Endothelial cell of umbilical vein (primary cell): ENCODE measurements around the gene C9. TPM values are rescaled to one million over a fixed set of nuclear protein-coding genes. Genes with fewer than 3 reads are reported as not detected.

ENCODE experiments used
- BruUV-seq: library from RNA; stranded (reverse); fragments of 400-500 nt; replicated peaks from 2 replicates; lab custom pipeline; 2021; lab: Mats Ljungman, UMichigan
- CTCF ChIA-PET: fragments of 300-600, 350-600 bp; sonication (Branson Sonifier 250); formaldehyde crosslinking; loops from one replicate; lab custom pipeline; 2021; ENCODE audit warnings: antibody characterized with exemption, inconsistent platforms; lab: Charles Lee
- POLR2A ChIA-PET: fragments of 300-600, 350-600 bp; sonication (Branson Sonifier 250); formaldehyde crosslinking; loops from one replicate; lab custom pipeline; 2021; ENCODE audit warnings: antibody characterized with exemption, inconsistent platforms; lab: Charles Lee
- DNase-seq: peaks from one replicate; pipeline ENCODE4 v3.0.0-alpha.2; 2011; ENCODE audit warnings: low read depth, low spot score
- FAIRE-seq: peaks from 2 replicates; lab custom pipeline; 2011; peaks lifted over from hg19 to GRCh38; lab: Jason Lieb, UNC
- H2AFZ ChIP-seq: 2 replicates; pipeline ENCODE4 v1.6.0; 2012; ENCODE audit warnings: low read depth, low read length, control low read depth, inconsistent platforms
- H3K27ac ChIP-seq: 2 replicates; pipeline ENCODE4 v1.5.1; 2011; ENCODE audit warnings: low read depth, mild to moderate bottlenecking, control low read depth, low read length, moderate library complexity; ENCODE audit not compliant: insufficient read depth
- H3K27me3 ChIP-seq, 2 experiments: 2 replicates each; pipeline versions ENCODE4 v1.6.0 to v1.6.1; 2011; ENCODE audit warnings: low read length in 2 of 2, mixed read lengths in 1 of 2; ENCODE audit not compliant: control insufficient read depth in 2 of 2, insufficient read depth in 2 of 2
- H3K36me3 ChIP-seq, 2 experiments: 2 replicates in 1 of 2; 3 replicates in 1 of 2; pipeline ENCODE4 v1.5.1; 2011; ENCODE audit warnings: low read length in 2 of 2, mild to moderate bottlenecking in 1 of 2, moderate library complexity in 1 of 2; ENCODE audit not compliant: control insufficient read depth in 2 of 2, insufficient read depth in 2 of 2; ENCODE audit errors: extremely low read depth in 1 of 2
- H3K4me1 ChIP-seq: 3 replicates; pipeline ENCODE4 v1.5.1; 2011; ENCODE audit warnings: mild to moderate bottlenecking, low read length; ENCODE audit not compliant: control insufficient read depth, insufficient read depth; ENCODE audit errors: extremely low read depth
- H3K4me2 ChIP-seq: 2 replicates; pipeline ENCODE4 v1.6.1; 2011; ENCODE audit warnings: low read length, control low read depth, mixed read lengths; ENCODE audit not compliant: insufficient read depth
- H3K4me3 ChIP-seq, 3 experiments: fragments of 200-600 bp in 1 of 3; sonication (generic), shearing (Covaris generic) in 1 of 3; replicated peaks in 1 of 3; 2 replicates each; pipeline ENCODE4 v1.5.1; 2011 to 2016; ENCODE audit warnings: control low read depth in 3 of 3, low read length in 3 of 3, mild to moderate bottlenecking in 2 of 3, inconsistent platforms in 1 of 3, low read depth in 1 of 3, moderate library complexity in 1 of 3; ENCODE audit not compliant: insufficient read depth in 1 of 3
- H3K79me2 ChIP-seq: 2 replicates; pipeline ENCODE4 v1.6.0; 2012; ENCODE audit warnings: low read length, inconsistent platforms; ENCODE audit not compliant: control insufficient read depth, insufficient read depth
- H3K9ac ChIP-seq: replicated peaks from 2 replicates; pipeline ENCODE3; 2011; ENCODE audit warnings: low read length, control low read depth; ENCODE audit not compliant: insufficient read depth; ENCODE audit errors: extremely low read depth
- H3K9me1 ChIP-seq: replicated peaks from 3 replicates; pipeline ENCODE4 v1.6.0; 2011; ENCODE audit warnings: mild to moderate bottlenecking, low read length; ENCODE audit not compliant: control insufficient read depth, insufficient read depth; ENCODE audit errors: extremely low read depth
- H3K9me3 ChIP-seq: replicated peaks from 2 replicates; pipeline ENCODE4 v1.5.1; 2012; ENCODE audit warnings: low read length, inconsistent platforms; ENCODE audit not compliant: control insufficient read depth, insufficient read depth
- H4K20me1 ChIP-seq: replicated peaks from 2 replicates; pipeline ENCODE3; 2011; ENCODE audit warnings: mild to moderate bottlenecking, low read length; ENCODE audit not compliant: control insufficient read depth, insufficient read depth; ENCODE audit errors: extremely low read depth
- CTCF ChIP-seq, 2 donors: IDR thresholded peaks; 1 replicate in 1 of 2; 2 replicates in 1 of 2; pipeline ENCODE4 v1.5.1; 2011; ENCODE audit warnings: low read length in 2 of 2, mild to moderate bottlenecking in 2 of 2, moderate library complexity in 2 of 2, control low read depth in 1 of 2, inconsistent platforms in 1 of 2, low read depth in 1 of 2; ENCODE audit not compliant: insufficient read depth in 1 of 2; ENCODE audit errors: extremely low read depth in 1 of 2
- EZH2 ChIP-seq: IDR thresholded peaks from 2 replicates; pipeline ENCODE4 v1.6.1; 2012; ENCODE audit warnings: borderline replicate concordance, low read depth, mild to moderate bottlenecking, moderate library complexity, low read length, inconsistent platforms; ENCODE audit not compliant: severe bottlenecking
- FOS ChIP-seq: IDR thresholded peaks from 2 replicates; pipeline ENCODE4 v1.6.1; 2011; ENCODE audit warnings: mild to moderate bottlenecking, low read length, moderate library complexity, borderline replicate concordance; ENCODE audit not compliant: insufficient read depth
- GATA2 ChIP-seq: IDR thresholded peaks from 2 replicates; pipeline ENCODE4 v1.7.0; 2011; ENCODE audit warnings: low read depth, mild to moderate bottlenecking, moderate library complexity, mixed read lengths, low read length; ENCODE audit not compliant: insufficient read length, insufficient read depth
- JUN ChIP-seq: IDR thresholded peaks from 2 replicates; pipeline ENCODE4 v1.6.1; 2011; ENCODE audit warnings: borderline replicate concordance, low read depth; ENCODE audit not compliant: insufficient read length, insufficient read depth
- MAX ChIP-seq: IDR thresholded peaks from 2 replicates; pipeline ENCODE4 v1.6.1; 2011; ENCODE audit not compliant: insufficient read depth, insufficient read length
- MYC ChIP-seq: IDR thresholded peaks from one replicate; pipeline ENCODE4 v1.6.1; 2011; ENCODE audit warnings: mild to moderate bottlenecking, low read depth, low read length
- POLR2A ChIP-seq: IDR thresholded peaks from 2 replicates; pipeline ENCODE4 v1.6.1; 2012; ENCODE audit warnings: low read depth, mild to moderate bottlenecking, control low read depth, low read length
- POLR2AphosphoS5 ChIP-seq: IDR thresholded peaks from 2 replicates; pipeline ENCODE4 v1.6.1; 2012; ENCODE audit warnings: low read depth, mild to moderate bottlenecking, control low read depth, low read length, moderate library complexity; ENCODE audit not compliant: insufficient read depth
- dilution Hi-C: fragments of 300-500 bp; cut with MboI; formaldehyde crosslinking; loops from one replicate; pipeline ENCODE4 v1.15.0; 2019; ENCODE audit warnings: low sequenced_read_pairs; ENCODE audit not compliant: extremely low pct_ligation_motif_present
- intact Hi-C: fragments of 100-400 bp; cut with micrococcal nuclease; formaldehyde crosslinking; loops from one replicate; pipeline ENCODE4 v1.10.0; 2022
- polyA plus RNA-seq, 4 experiments: library from polyadenylated mRNA; depleted of rRNA in 3 of 4; stranded (reverse) in 3 of 4; unstranded in 1 of 4; fragments of >200 nt; gene quantifications; 2 replicates each; pipeline versions ENCODE4 v1.2.1 to v1.2.3, GENCODE V29; 2011 to 2012; ENCODE audit warnings: missing spikeins in 1 of 4
- total RNA-seq: library from RNA; stranded (reverse); gene quantifications from 2 replicates; pipeline ENCODE4 v1.2.3, GENCODE V29; 2021

The C9 gene
- total and polyA plus RNA-seq, 2 donors (not counting 3 experiments of a cell fraction or from before 2014, with no cell fraction given): 0.33 TPM; not detected in 1

- Histone ChIP-seq H3K4me1 (peaks cover 39% of the 10 kb centered on the region), H3K9me1 (no peaks in the 10 kb centered on the region), H3K27ac (no peak overlapping the region), H3K27me3 (no peaks in the 10 kb centered on the region), H3K9me3 (no peaks in the 10 kb centered on the region), H3K9ac (no peak overlapping the region), H2AFZ (no peak overlapping the region), H3K4me3 (no peak overlapping the region), H3K4me2 (no peak overlapping the region), H3K36me3 (no peaks in the 10 kb centered on the region), H4K20me1 (no peaks in the 10 kb centered on the region), H3K79me2 (no peaks in the 10 kb centered on the region)
- dilution Hi-C loops (no loop called here), intact Hi-C loops (loop anchor here (5.0 to 10.0 kb wide), 3 partner anchors 146 to 368 kb away; partner anchors contain the start of gene FYB1)
- DNase-seq (no peak), FAIRE-seq (no peak)
- TF ChIP-seq MAX (no peak), GATA2 (no peak), FOS (no peak), CTCF (IDR thresholded peaks at IDR 0.05; ENCODE audit: extremely low read depth in 1 of 2, insufficient read depth in 1 of 2, low read depth in 1 of 2, low read length in 2 of 2) (no peak), POLR2AphosphoS5 (no peak), EZH2 (no peak), POLR2A (no peak), JUN (no peak), MYC (no peak)
- ChIA-PET POLR2A (no interaction called here), CTCF (interaction anchor here (1.0 to 1.6 kb wide), 3 partner anchors 13 to 145 kb away, joined by 4 to 9 read pairs (median 4); no protein-coding TSS in a partner anchor)
- BruUV-seq: no TSS peak
Measured at GRCh38 chr5:39363217-39363616, 1.1 kb downstream of the C9 start.
